GM12878 (cell line): ENCODE data around the gene EXO5. TPM values are rescaled to one million over a fixed set of nuclear protein-coding genes. Genes with fewer than 3 reads are reported as not detected.

Source experiments
- ATAC-seq: fragments of 200-7000 bp; cut with Tn5 transposase; 3 replicates; pipeline ENCODE4 v1.9.1; 2020; ENCODE audit warnings: mild to moderate bottlenecking, moderate library complexity
- BruUV-seq: library from RNA; stranded (reverse); fragments of 400-500 nt; replicated peaks from 2 replicates; lab custom pipeline; 2021; lab: Mats Ljungman, UMichigan
- CTCF ChIA-PET: fragments of 300-600 bp; sonication (Branson Sonifier 250); formaldehyde crosslinking; extraction: SDS; loops from one replicate; lab custom pipeline; 2021; ENCODE audit warnings: inconsistent platforms; lab: Yijun Ruan, JAX
- POLR2A ChIA-PET: fragments of 350-600 bp; formaldehyde crosslinking; extraction: SDS; loops from one replicate; lab custom pipeline; 2021; ENCODE audit warnings: inconsistent platforms; lab: Charles Lee
- RAD21 ChIA-PET: fragments of 300-600 bp; sonication (Branson Sonifier 250); formaldehyde crosslinking; loops from one replicate; lab custom pipeline; 2023; ENCODE audit warnings: antibody characterized with exemption; ENCODE audit not compliant: unreplicated experiment; lab: Charles Lee
- SMC1A ChIA-PET: fragments of 300-600 bp; sonication (Branson Sonifier 250); formaldehyde crosslinking; loops from one replicate; lab custom pipeline; 2023; ENCODE audit not compliant: unreplicated experiment, uncharacterized antibody; lab: Charles Lee
- DNase-seq: peaks from one replicate; pipeline ENCODE4 v3.0.0-alpha.2; 2011; ENCODE audit warnings: low read depth, low spot score
- FAIRE-seq: peaks from 3 replicates; lab custom pipeline; 2011; peaks lifted over from hg19 to GRCh38; lab: Jason Lieb, UNC
- H2AFZ ChIP-seq: 2 replicates; pipeline ENCODE4 v1.6.0; 2011; ENCODE audit warnings: low read depth, low read length, control low read depth; ENCODE audit not compliant: control insufficient read depth
- H3K27ac ChIP-seq: 2 replicates; pipeline ENCODE4 v1.5.1; 2011; ENCODE audit warnings: control low read depth; ENCODE audit not compliant: control insufficient read depth, insufficient read depth
- H3K27me3 ChIP-seq, 2 experiments: replicated peaks in 1 of 2; 2 replicates each; pipeline versions ENCODE4 v1.6.0 to v1.6.1; 2011; ENCODE audit warnings: low read length in 1 of 2; ENCODE audit not compliant: control insufficient read depth in 2 of 2, insufficient read depth in 2 of 2
- H3K36me3 ChIP-seq, 2 experiments: 2 replicates each; pipeline ENCODE4 v1.5.1; 2011; ENCODE audit warnings: low read length in 1 of 2; ENCODE audit not compliant: control insufficient read depth in 2 of 2, insufficient read depth in 2 of 2
- H3K4me1 ChIP-seq: 2 replicates; pipeline ENCODE4 v1.6.1; 2011; ENCODE audit warnings: mild to moderate bottlenecking, low read length, moderate library complexity, mixed read lengths; ENCODE audit not compliant: control insufficient read depth, insufficient read depth
- H3K4me2 ChIP-seq: 2 replicates; pipeline ENCODE4 v1.6.0; 2011; ENCODE audit warnings: control low read depth; ENCODE audit not compliant: control insufficient read depth, insufficient read depth
- H3K4me3 ChIP-seq: fragments of 200-600 bp; sonication (generic); 2 replicates; pipeline ENCODE4 v1.5.1; 2016
- H3K79me2 ChIP-seq: 2 replicates; pipeline ENCODE4 v1.6.0; 2011; ENCODE audit warnings: low read length; ENCODE audit not compliant: control insufficient read depth, insufficient read depth
- H3K9ac ChIP-seq: 2 replicates; pipeline ENCODE4 v1.8.0; 2011; ENCODE audit warnings: low read length, control low read depth, mixed read lengths; ENCODE audit not compliant: control insufficient read depth, insufficient read depth
- H3K9me3 ChIP-seq: replicated peaks from 3 replicates; pipeline ENCODE4 v1.5.1; 2011; ENCODE audit warnings: mild to moderate bottlenecking, low read length; ENCODE audit not compliant: control insufficient read depth, insufficient read depth
- H4K20me1 ChIP-seq: 2 replicates; pipeline ENCODE4 v1.6.0; 2011; ENCODE audit not compliant: control insufficient read depth, insufficient read depth
- ATF2 ChIP-seq: IDR thresholded peaks from 2 replicates; pipeline ENCODE4 v1.6.1; 2012; ENCODE audit warnings: low read length, inconsistent platforms
- BACH1 ChIP-seq: fragments of 450-650 bp; IDR thresholded peaks from 2 replicates; pipeline ENCODE4 v1.6.1; 2017; ENCODE audit warnings: mild to moderate bottlenecking, borderline replicate concordance
- CBFB ChIP-seq: IDR thresholded peaks from 2 replicates; pipeline ENCODE4 v1.6.1; 2016; ENCODE audit warnings: antibody characterized with exemption, low read depth
- CHD4 ChIP-seq: fragments of 200-600 bp; sonication (generic); IDR thresholded peaks from 2 replicates; pipeline ENCODE4 v1.6.1; 2016; ENCODE audit warnings: mild to moderate bottlenecking
- E2F4 ChIP-seq: IDR thresholded peaks from 2 replicates; pipeline ENCODE4 v1.6.1; 2012; ENCODE audit warnings: low read depth, low read length, improper control_type of control experiment
- FOXM1 ChIP-seq: IDR thresholded peaks from 2 replicates; pipeline ENCODE4 v1.6.1; 2012; ENCODE audit warnings: low read depth, mild to moderate bottlenecking, inconsistent platforms, low read length, moderate library complexity
- IKZF2 ChIP-seq, 2 experiments: fragments of 450-650 bp; IDR thresholded peaks; 2 replicates each; pipeline ENCODE4 v1.6.1; 2017; ENCODE audit warnings: mild to moderate bottlenecking in 2 of 2, moderate library complexity in 2 of 2
- POU2F2 ChIP-seq: IDR thresholded peaks from 3 replicates; pipeline ENCODE4 v1.6.1; 2011; ENCODE audit warnings: low read depth, mild to moderate bottlenecking, low read length, borderline replicate concordance
- PRDM15 ChIP-seq: fragments of 450-650 bp; formaldehyde crosslinking; IDR thresholded peaks from 2 replicates; pipeline ENCODE4 v1.4.0; 2020; ENCODE audit warnings: mild to moderate bottlenecking, moderate library complexity
- STAT3 ChIP-seq: IDR thresholded peaks from 2 replicates; pipeline ENCODE4 v1.6.1; 2011; ENCODE audit warnings: low read depth, low read length, improper control_type of control experiment
- TCF3 ChIP-seq: IDR thresholded peaks from 2 replicates; pipeline ENCODE4 v1.6.1; 2012; ENCODE audit warnings: low read depth, mild to moderate bottlenecking, low read length, borderline replicate concordance; ENCODE audit not compliant: insufficient read depth
- TCF7 ChIP-seq: IDR thresholded peaks from 2 replicates; pipeline ENCODE4 v1.6.1; 2014; ENCODE audit warnings: antibody characterized with exemption, borderline replicate concordance
- YY1 ChIP-seq: IDR thresholded peaks from 2 replicates; pipeline ENCODE4 v1.6.1; 2011; ENCODE audit warnings: low read depth, mild to moderate bottlenecking, low read length
- ZNF24 ChIP-seq: fragments of 450-650 bp; IDR thresholded peaks from 2 replicates; pipeline ENCODE4 v1.6.1; 2017; ENCODE audit warnings: antibody characterized with exemption, mild to moderate bottlenecking
- WGBS: methylation state at CpG from one replicate; pipeline ENCODE4 v1.1.6; 2016; ENCODE audit warnings: low lambda C conversion rate; ENCODE audit not compliant: insufficient replicate concordance, insufficient coverage; ENCODE audit errors: missing lambda C conversion rate; 5-methylcytosine and 5-hydroxymethylcytosine counted together
- in situ Hi-C: fragments of 300-500 bp; cut with MboI; formaldehyde crosslinking; loops from 9 replicates; pipeline ENCODE4 v1.14.3; 2018; ENCODE audit warnings: mixed read lengths
- intact Hi-C: fragments of 100-400 bp; cut with micrococcal nuclease; formaldehyde crosslinking; loops from one replicate; pipeline ENCODE4 v1.14.2; 2022; ENCODE audit not compliant: unreplicated experiment
- polyA plus RNA-seq, 11 experiments: library from polyadenylated mRNA; depleted of rRNA in 4 of 11; unstranded in 6 of 11; stranded (reverse) in 5 of 11; fragments of >200 nt; fragmentation: Nextera tagmentation in 4 of 11; fragmentation: Illumina TruSeq in 1 of 11; extraction: Ambion mirVana in 4 of 11; extraction: Trizol in 1 of 11; gene quantifications; 1 replicate in 1 of 11; 2 replicates in 10 of 11; pipeline versions ENCODE4 v1.2.1 to v1.2.3, GENCODE V29; 2011 to 2016; ENCODE audit warnings: inconsistent platforms in 2 of 11, missing spikeins in 2 of 11, low read depth in 1 of 11
- total RNA-seq, 4 experiments: library from RNA; depleted of rRNA in 3 of 4; stranded (reverse); fragments of >200 nt in 3 of 4; fragmentation: Illumina TruSeq in 1 of 4; extraction: Trizol in 1 of 4; gene quantifications; 2 replicates each; pipeline versions ENCODE4 v1.2.1 to v1.2.3, GENCODE V29; 2013 to 2021

EXO5 gene
- total and polyA plus RNA-seq, 10 of the 15 experiments (the other 5 are each of a cell fraction or from before 2014, with no cell fraction given), result 2.1 to 10.1 (median 8.5) TPM

- H3K4me3 ChIP-seq, result no peak overlapping the region
- H3K9me3 ChIP-seq, result no peaks in the 10 kb centered on the region; the same call in 2 of the 3 replicates
- SMC1A ChIA-PET, result no interaction called here
- DNase-seq (no peak), FAIRE-seq (no peak), ATAC-seq (no peak)
- H3K9ac ChIP-seq, result no peak overlapping the region
- H3K4me2 ChIP-seq, result no peak overlapping the region
- no peak overlapping the region for H3K27ac ChIP-seq
- CTCF ChIA-PET, result no interaction called here
- no peaks in the 10 kb centered on the region for H3K27me3 ChIP-seq
- intact Hi-C loops (loop anchor here (5.0 kb wide), 1 partner anchor 418 kb away; no protein-coding TSS in a partner anchor), in situ Hi-C loops (no loop called here)
- H2AFZ ChIP-seq, result no peak overlapping the region
- no peaks in the 10 kb centered on the region for H3K36me3 ChIP-seq
- H4K20me1 ChIP-seq, result no peaks in the 10 kb centered on the region
- BruUV-seq, result no TSS peak
- RAD21 ChIA-PET, result no interaction called here
- peaks cover 3% of the 10 kb centered on the region for H3K79me2 ChIP-seq
- TF ChIP-seq YY1 (no peak), BACH1 (no peak), ATF2 (no peak), TCF3 (no peak), IKZF2 (IDR thresholded peaks at IDR 0.05) (no peak), STAT3 (no peak), POU2F2 (no peak)
- POLR2A ChIA-PET, result interaction anchor here (0.7 kb wide), 1 partner anchor 281 kb away, joined by 6 read pairs; no protein-coding TSS in a partner anchor
- H3K4me1 ChIP-seq, result peaks cover 6% of the 10 kb centered on the region
These were observed 26.0 kb downstream of the EXO5 start for GRCh38 chr1:40534589-40534988.

- Histone ChIP-seq H3K9ac (no peak overlapping the region), H3K4me2 (no peak overlapping the region), H3K27ac (no peak overlapping the region), H3K27me3 (no peaks in the 10 kb centered on the region), H4K20me1 (no peaks in the 10 kb centered on the region), H3K9me3 (no peaks in the 10 kb centered on the region; the same call in 2 of the 3 replicates), H3K4me1 (peaks cover 6% of the 10 kb centered on the region), H3K79me2 (peaks cover 3% of the 10 kb centered on the region), H2AFZ (no peak overlapping the region), H3K36me3 (no peaks in the 10 kb centered on the region), H3K4me3 (no peak overlapping the region)
- CTCF ChIA-PET, result no interaction called here
- WGBS, result 93% methylated on average over 2 of the region's 2 CpGs
- BruUV-seq, result no TSS peak
- TF ChIP-seq CHD4 (no peak), E2F4 (no peak), ZNF24 (no peak), FOXM1 (no peak), TCF7 (no peak), CBFB (no peak), PRDM15 (CRISPR knock-in tag) (no peak)
- POLR2A ChIA-PET, result no interaction called here
- in situ Hi-C loops, result no loop called here
- RAD21 ChIA-PET, result no interaction called here
- intact Hi-C loops, result no loop called here
- FAIRE-seq, result no peak
- no peak for DNase-seq
- SMC1A ChIA-PET, result no interaction called here
- ATAC-seq, result no peak
These were observed 27.2 kb downstream of the EXO5 start for GRCh38 chr1:40535732-40536131.
